Measurements from ENCODE around the gene HPS1.

GRCh38 chr10:98487649-98488048 lies 40.9 kb upstream of the HPS1 start:
- TF ChIP-seq GATA2 (IDR thresholded peaks at IDR 0.05; ENCODE audit: low read depth, low read length) (no peak), GATA3 (IDR thresholded peaks at IDR 0.05; ENCODE audit: low read depth, low read length) (no peak)
